K562 (cell line): Measurements from ENCODE around the gene SYT7. TPM values are rescaled to one million over a fixed set of nuclear protein-coding genes. Genes with fewer than 3 reads are reported as not detected.

ENCODE experiments used
- ATAC-seq: fragments of 200-7000 bp; cut with Tn5 transposase; 3 replicates; pipeline ENCODE4 v1.9.1; 2020; ENCODE audit warnings: moderate library complexity
- BruUV-seq: library from RNA; stranded (reverse); fragments of 400-500 nt; replicated peaks from 2 replicates; lab custom pipeline; 2021; lab: Mats Ljungman, UMichigan
- CTCF ChIA-PET: fragments of 300-600 bp; formaldehyde crosslinking; extraction: SDS; loops from one replicate; lab custom pipeline; 2021; ENCODE audit warnings: low intra/inter-chr PET ratio; lab: Yijun Ruan, JAX
- POLR2A ChIA-PET: fragments of 300-600, 350-650 bp; sonication (Branson Sonifier 250); formaldehyde crosslinking; extraction: SDS; loops from one replicate; lab custom pipeline; 2021; ENCODE audit warnings: antibody characterized with exemption, inconsistent platforms; lab: Yijun Ruan, JAX
- DNase-seq, 4 experiments: peaks; one replicate each; pipeline versions ENCODE4 v3.0.0 to v3.0.0-alpha.2; 2011 to 2018; ENCODE audit warnings: low spot score in 3 of 4, mixed read lengths in 3 of 4; ENCODE audit errors: extremely low read depth in 1 of 4
- FAIRE-seq: peaks from 2 replicates; lab custom pipeline; 2011; peaks lifted over from hg19 to GRCh38; lab: Jason Lieb, UNC
- H2AFZ ChIP-seq: 2 replicates; pipeline ENCODE4 v1.6.0; 2011; ENCODE audit warnings: low read depth, low read length, control low read depth, inconsistent platforms
- H3K27ac ChIP-seq: fragments of 200-600 bp; 3 replicates; pipeline ENCODE4 v1.8.0; 2011; ENCODE audit warnings: low read depth, mild to moderate bottlenecking, control low read depth, inconsistent platforms, low read length, moderate library complexity, mixed read lengths; ENCODE audit errors: extremely low read depth
- H3K27me3 ChIP-seq, 2 experiments: fragments of 300-600 bp in 1 of 2; 2 replicates in 1 of 2; 3 replicates in 1 of 2; pipeline versions ENCODE4 v1.6.0 to v1.8.0; 2011; ENCODE audit warnings: inconsistent platforms in 2 of 2, low read length in 2 of 2, mild to moderate bottlenecking in 1 of 2, mixed read lengths in 1 of 2, moderate library complexity in 1 of 2; ENCODE audit not compliant: control insufficient read depth in 2 of 2, insufficient read depth in 2 of 2
- H3K36me3 ChIP-seq: fragments of 300-600 bp; 3 replicates; pipeline ENCODE4 v1.8.0; 2011; ENCODE audit warnings: mild to moderate bottlenecking, low read length, inconsistent platforms; ENCODE audit not compliant: control insufficient read depth, insufficient read depth
- H3K4me1 ChIP-seq, 2 experiments: fragments of 200-600 bp in 1 of 2; replicated peaks in 1 of 2; 2 replicates in 1 of 2; 3 replicates in 1 of 2; pipeline versions ENCODE4 v1.5.1 to v1.8.0; 2011; ENCODE audit warnings: inconsistent platforms in 2 of 2, low read length in 2 of 2, mild to moderate bottlenecking in 1 of 2, mixed read lengths in 1 of 2, moderate library complexity in 1 of 2; ENCODE audit not compliant: control insufficient read depth in 2 of 2, insufficient read depth in 2 of 2
- H3K4me2 ChIP-seq: 2 replicates; pipeline ENCODE4 v1.6.1; 2011; ENCODE audit warnings: low read length, control low read depth, inconsistent platforms, mixed read lengths; ENCODE audit not compliant: insufficient read depth
- H3K4me3 ChIP-seq: fragments of 200-600 bp; sonication (generic), shearing (Covaris generic); 2 replicates; pipeline ENCODE4 v1.5.1; 2016; ENCODE audit warnings: control low read depth, inconsistent platforms
- H3K79me2 ChIP-seq: fragments of 200-600 bp; 3 replicates; pipeline ENCODE4 v1.8.0; 2011; ENCODE audit warnings: low read length, inconsistent platforms; ENCODE audit not compliant: control insufficient read depth, insufficient read depth
- H3K9ac ChIP-seq, 2 experiments: 2 replicates each; pipeline versions ENCODE4 v1.6.0 to v1.6.1; 2011; ENCODE audit warnings: low read depth in 2 of 2, low read length in 2 of 2, control low read depth in 1 of 2, inconsistent platforms in 1 of 2, mild to moderate bottlenecking in 1 of 2, mixed read lengths in 1 of 2; ENCODE audit not compliant: insufficient read depth in 1 of 2
- H3K9me1 ChIP-seq: one replicate; pipeline ENCODE4 v1.6.0; 2011; ENCODE audit warnings: inconsistent platforms, mild to moderate bottlenecking, low read length, moderate library complexity; ENCODE audit not compliant: control insufficient read depth, insufficient read depth
- H3K9me3 ChIP-seq: replicated peaks from 2 replicates; pipeline ENCODE4 v1.5.1; 2011; ENCODE audit warnings: low read depth, low read length, inconsistent platforms; ENCODE audit not compliant: control insufficient read depth, insufficient read depth
- H4K20me1 ChIP-seq: replicated peaks from 2 replicates; pipeline ENCODE4 v1.6.1; 2011; ENCODE audit warnings: low read length, inconsistent platforms, mixed read lengths; ENCODE audit not compliant: control insufficient read depth, insufficient read depth
- ADNP ChIP-seq: fragments of 200-800 bp; sonication (Bioruptor generic); IDR thresholded peaks from 2 replicates; pipeline ENCODE4 v1.6.1; 2016; ENCODE audit warnings: missing genetic modification characterization, missing compliant biosample characterization
- ASH1L ChIP-seq: fragments of 450-650 bp; IDR thresholded peaks from 2 replicates; pipeline ENCODE4 v1.6.1; 2018; ENCODE audit warnings: borderline replicate concordance, mild to moderate bottlenecking, low read depth; ENCODE audit not compliant: partially characterized antibody
- ELF1 ChIP-seq: fragments of 200-800 bp; sonication (Bioruptor generic); IDR thresholded peaks from 2 replicates; pipeline ENCODE4 v1.6.1; 2016; ENCODE audit warnings: missing genetic modification characterization, missing compliant biosample characterization
- ETV1 ChIP-seq: fragments of 450-650 bp; conservative IDR thresholded peaks from 2 replicates; pipeline ENCODE4 v1.6.1; 2016; ENCODE audit warnings: missing genetic modification characterization, control low read depth, low read depth, missing compliant biosample characterization
- HSF4 ChIP-seq: fragments of 250-450 bp; sonication (Bioruptor Pico); IDR thresholded peaks from 2 replicates; pipeline ENCODE4 v2.1.2; 2022; ENCODE audit warnings: mild to moderate bottlenecking, moderate library complexity, borderline replicate concordance
- MCM7 ChIP-seq, 2 experiments: fragments of 450-650 bp; IDR thresholded peaks; 2 replicates each; pipeline ENCODE4 v1.6.1; 2016 to 2018
- NONO ChIP-seq, 2 experiments: fragments of 200-400 bp in 1 of 2; fragments of 450-650 bp in 1 of 2; formaldehyde crosslinking in 1 of 2; IDR thresholded peaks; 2 replicates each; pipeline ENCODE4 v1.6.1; 2017; ENCODE audit warnings: low read depth in 2 of 2, mild to moderate bottlenecking in 2 of 2, moderate library complexity in 2 of 2, low read length in 1 of 2
- RBM22 ChIP-seq: fragments of 200-400 bp; formaldehyde crosslinking; IDR thresholded peaks from 2 replicates; pipeline ENCODE4 v1.6.1; 2018; ENCODE audit warnings: low read length, low read depth; ENCODE audit not compliant: poor library complexity, severe bottlenecking
- RBM39 ChIP-seq: fragments of 200-400 bp; formaldehyde crosslinking; optimal IDR thresholded peaks from 2 replicates; pipeline ENCODE3; 2018; ENCODE audit warnings: low read depth, low read length
- SMAD1 ChIP-seq: fragments of 150-350 bp; IDR thresholded peaks from 2 replicates; pipeline ENCODE4 v1.6.1; 2014; ENCODE audit warnings: low read length, low read depth; ENCODE audit not compliant: partially characterized antibody
- SMAD2 ChIP-seq: fragments of 150-350 bp; IDR thresholded peaks from 2 replicates; pipeline ENCODE4 v1.6.1; 2014; ENCODE audit warnings: low read depth, mild to moderate bottlenecking, low read length
- SMARCA4 ChIP-seq: fragments of 450-650 bp; IDR thresholded peaks from 2 replicates; pipeline ENCODE4 v1.6.1; 2016
- ZKSCAN1 ChIP-seq: fragments of 150-350 bp; IDR thresholded peaks from 2 replicates; pipeline ENCODE4 v1.6.1; 2016; ENCODE audit warnings: low read depth, low read length
- ZNF175 ChIP-seq: fragments of 200-800 bp; sonication (Bioruptor generic); IDR thresholded peaks from 2 replicates; pipeline ENCODE4 v1.6.1; 2016; ENCODE audit warnings: low read depth, mild to moderate bottlenecking, missing genetic modification characterization, missing compliant biosample characterization
- ZNF263 ChIP-seq: sonication (generic); formaldehyde crosslinking; IDR thresholded peaks from 2 replicates; pipeline ENCODE4 v1.8.0; 2022; ENCODE audit warnings: mild to moderate bottlenecking, missing genetic modification reagents, borderline replicate concordance
- WGBS: fragments of 100-300 bp; shearing (Covaris generic); methylation state at CpG from one replicate; pipeline ENCODE4 v1.1.6; 2016; ENCODE audit warnings: low coverage, mixed read lengths; ENCODE audit not compliant: insufficient coverage; ENCODE audit errors: missing lambda C conversion rate; 5-methylcytosine and 5-hydroxymethylcytosine counted together
- in situ Hi-C: fragments of 300-500 bp; cut with MboI; formaldehyde crosslinking; loops from 4 replicates; pipeline ENCODE4 v1.15.0; 2018; ENCODE audit warnings: inconsistent platforms, mixed read lengths
- intact Hi-C: fragments of 100-400 bp; cut with micrococcal nuclease; formaldehyde crosslinking; loops from 2 replicates; pipeline ENCODE4 v1.14.2; 2022
- polyA plus RNA-seq, 8 experiments: library from polyadenylated mRNA; depleted of rRNA in 4 of 8; stranded (reverse) in 5 of 8; unstranded in 3 of 8; fragments of >200 nt; fragmentation: Nextera tagmentation in 2 of 8; fragmentation: Illumina TruSeq in 1 of 8; extraction: Ambion mirVana in 2 of 8; extraction: Trizol in 1 of 8; gene quantifications; 2 replicates each; pipeline versions ENCODE4 v1.2.1 to v1.2.3, GENCODE V29; 2011 to 2014; ENCODE audit warnings: inconsistent platforms in 1 of 8, missing spikeins in 1 of 8
- total RNA-seq, 7 experiments: library from RNA; depleted of rRNA in 6 of 7; stranded (reverse); fragments of >200 nt in 6 of 7; fragmentation: Illumina TruSeq in 2 of 7; extraction: Trizol in 2 of 7; gene quantifications; 2 replicates each; pipeline versions ENCODE4 v1.2.1 to v1.2.3, GENCODE V29; 2011 to 2021; ENCODE audit warnings: low replicate concordance in 1 of 7
- TF ChIP-seq, protein P1 (sequence below): fragments of 450-650 bp; IDR thresholded peaks from 2 replicates; pipeline ENCODE4 v1.7.0; 2016; ENCODE audit warnings: borderline replicate concordance
- TF ChIP-seq, protein P2 (sequence below), 2 experiments: fragments of 150-350 bp in 1 of 2; IDR thresholded peaks; 2 replicates each; pipeline ENCODE4 v1.6.1; 2012 to 2016; ENCODE audit warnings: low read depth in 2 of 2, low read length in 2 of 2, mild to moderate bottlenecking in 1 of 2, moderate library complexity in 1 of 2

Gene SYT7
- total and polyA plus RNA-seq, 9 of the 15 experiments (the other 6 are each of a cell fraction or from before 2014, with no cell fraction given) = 0.01 to 0.51 (median 0.16) TPM; not detected in 1

DNA sequence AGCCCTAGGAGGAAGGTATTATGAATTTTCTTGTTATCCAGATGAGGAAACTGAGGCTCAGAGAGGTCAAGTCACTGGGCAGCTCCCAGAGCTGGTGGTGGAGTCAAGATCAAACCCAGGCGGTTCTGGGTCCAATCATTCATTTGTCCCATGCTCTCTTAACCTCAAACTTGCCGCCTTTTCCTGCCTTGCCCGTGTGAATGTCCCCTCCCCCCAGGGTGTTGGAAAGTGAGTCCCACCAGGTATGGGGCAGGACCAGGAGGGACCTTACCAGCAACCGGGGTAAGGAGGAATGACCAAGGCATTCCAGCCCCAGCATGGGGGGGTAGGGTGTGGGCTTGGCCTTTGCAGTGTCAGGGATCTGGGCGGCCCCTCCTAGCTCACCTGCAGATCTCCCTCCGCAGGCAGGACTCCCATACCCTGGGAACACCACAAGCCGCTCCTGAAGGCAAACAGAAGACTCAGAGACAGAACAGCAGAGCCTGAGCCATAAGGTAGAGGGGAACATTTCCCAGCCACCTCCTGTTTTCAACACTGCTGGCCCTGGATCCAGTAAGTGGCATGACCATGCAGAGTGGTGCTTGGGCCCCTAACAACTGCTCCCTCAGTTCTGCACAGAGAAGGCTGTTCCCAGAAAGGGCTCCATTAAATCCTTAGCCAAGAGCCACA is 41.2 kb upstream of the SYT7 start:
- in situ Hi-C loops = no loop called here
- TF ChIP-seq MCM7 (IDR thresholded peaks at IDR 0.05) (no peak), HSF4 (CRISPR knock-in tag) (no peak), ASH1L (no peak), ZNF175 (CRISPR knock-in tag) (no peak), RBM39 (no peak), ZKSCAN1 (no peak), SMAD1 (no peak), SMAD2 (no peak), ADNP (no peak), ELF1 (tag) (no peak), ZNF263 (CRISPR knock-in tag) (no peak), SMARCA4 (no peak), NONO (IDR thresholded peaks at IDR 0.05; ENCODE audit: low read depth in 2 of 2, low read length in 1 of 2) (no peak), RBM22 (no peak), ETV1 (no peak)
- TF ChIP-seq, protein P1, sequence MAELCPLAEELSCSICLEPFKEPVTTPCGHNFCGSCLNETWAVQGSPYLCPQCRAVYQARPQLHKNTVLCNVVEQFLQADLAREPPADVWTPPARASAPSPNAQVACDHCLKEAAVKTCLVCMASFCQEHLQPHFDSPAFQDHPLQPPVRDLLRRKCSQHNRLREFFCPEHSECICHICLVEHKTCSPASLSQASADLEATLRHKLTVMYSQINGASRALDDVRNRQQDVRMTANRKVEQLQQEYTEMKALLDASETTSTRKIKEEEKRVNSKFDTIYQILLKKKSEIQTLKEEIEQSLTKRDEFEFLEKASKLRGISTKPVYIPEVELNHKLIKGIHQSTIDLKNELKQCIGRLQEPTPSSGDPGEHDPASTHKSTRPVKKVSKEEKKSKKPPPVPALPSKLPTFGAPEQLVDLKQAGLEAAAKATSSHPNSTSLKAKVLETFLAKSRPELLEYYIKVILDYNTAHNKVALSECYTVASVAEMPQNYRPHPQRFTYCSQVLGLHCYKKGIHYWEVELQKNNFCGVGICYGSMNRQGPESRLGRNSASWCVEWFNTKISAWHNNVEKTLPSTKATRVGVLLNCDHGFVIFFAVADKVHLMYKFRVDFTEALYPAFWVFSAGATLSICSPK = no peak
- TF ChIP-seq, protein P2, sequence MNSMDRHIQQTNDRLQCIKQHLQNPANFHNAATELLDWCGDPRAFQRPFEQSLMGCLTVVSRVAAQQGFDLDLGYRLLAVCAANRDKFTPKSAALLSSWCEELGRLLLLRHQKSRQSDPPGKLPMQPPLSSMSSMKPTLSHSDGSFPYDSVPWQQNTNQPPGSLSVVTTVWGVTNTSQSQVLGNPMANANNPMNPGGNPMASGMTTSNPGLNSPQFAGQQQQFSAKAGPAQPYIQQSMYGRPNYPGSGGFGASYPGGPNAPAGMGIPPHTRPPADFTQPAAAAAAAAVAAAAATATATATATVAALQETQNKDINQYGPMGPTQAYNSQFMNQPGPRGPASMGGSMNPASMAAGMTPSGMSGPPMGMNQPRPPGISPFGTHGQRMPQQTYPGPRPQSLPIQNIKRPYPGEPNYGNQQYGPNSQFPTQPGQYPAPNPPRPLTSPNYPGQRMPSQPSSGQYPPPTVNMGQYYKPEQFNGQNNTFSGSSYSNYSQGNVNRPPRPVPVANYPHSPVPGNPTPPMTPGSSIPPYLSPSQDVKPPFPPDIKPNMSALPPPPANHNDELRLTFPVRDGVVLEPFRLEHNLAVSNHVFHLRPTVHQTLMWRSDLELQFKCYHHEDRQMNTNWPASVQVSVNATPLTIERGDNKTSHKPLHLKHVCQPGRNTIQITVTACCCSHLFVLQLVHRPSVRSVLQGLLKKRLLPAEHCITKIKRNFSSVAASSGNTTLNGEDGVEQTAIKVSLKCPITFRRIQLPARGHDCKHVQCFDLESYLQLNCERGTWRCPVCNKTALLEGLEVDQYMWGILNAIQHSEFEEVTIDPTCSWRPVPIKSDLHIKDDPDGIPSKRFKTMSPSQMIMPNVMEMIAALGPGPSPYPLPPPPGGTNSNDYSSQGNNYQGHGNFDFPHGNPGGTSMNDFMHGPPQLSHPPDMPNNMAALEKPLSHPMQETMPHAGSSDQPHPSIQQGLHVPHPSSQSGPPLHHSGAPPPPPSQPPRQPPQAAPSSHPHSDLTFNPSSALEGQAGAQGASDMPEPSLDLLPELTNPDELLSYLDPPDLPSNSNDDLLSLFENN (IDR thresholded peaks at IDR 0.05; ENCODE audit: low read depth in 2 of 2, low read length in 2 of 2) = no peak

More for the DNA sequence above, 41.2 kb upstream of the SYT7 start:
- Histone ChIP-seq H3K4me3 (no peak overlapping the region), H3K9me1 (no peaks in the 10 kb centered on the region), H3K9ac (no peak overlapping the region), H3K79me2 (no peaks in the 10 kb centered on the region), H3K4me2 (no peak overlapping the region), H3K27ac (no peak overlapping the region), H3K4me1 (no peaks in the 10 kb centered on the region), H4K20me1 (peaks cover 4% of the 10 kb centered on the region; the same call in 1 of the 2 replicates), H3K36me3 (no peaks in the 10 kb centered on the region), H3K9me3 (no peaks in the 10 kb centered on the region), H2AFZ (no peak overlapping the region), H3K27me3 (peaks cover 12 to 40% of the 10 kb centered on the region in 2 experiments; a peak in 4 of 5 replicates)
- WGBS = 0% methylated on average over 7 of the region's 7 CpGs
- no peak for DNase-seq
- no peak for ATAC-seq
- intact Hi-C loops = no loop called here
- no TSS peak for BruUV-seq
- CTCF ChIA-PET = no interaction called here
- no peak for FAIRE-seq
- POLR2A ChIA-PET = no interaction called here
